Liver (tissue), 3 donors: ENCODE data around the gene ALDH8A1.

ENCODE experiments used
- EGR1 ChIP-seq, 2 donors: IDR thresholded peaks; 2 replicates each; pipeline ENCODE4 v1.6.1; 2016 to 2018; ENCODE audit warnings: antibody characterized with exemption in 2 of 2, low read depth in 2 of 2
- FOXA1 ChIP-seq: IDR thresholded peaks from 2 replicates; pipeline ENCODE4 v1.6.1; 2016; ENCODE audit warnings: antibody characterized with exemption
- GABPA ChIP-seq, 2 donors: IDR thresholded peaks in 1 of 2; conservative IDR thresholded peaks in 1 of 2; 2 replicates each; pipeline ENCODE4 v1.6.1; 2016; ENCODE audit warnings: antibody characterized with exemption in 2 of 2, mild to moderate bottlenecking in 1 of 2, moderate library complexity in 1 of 2
- HNF4A ChIP-seq, 2 donors: conservative IDR thresholded peaks; 2 replicates each; pipeline ENCODE4 v1.6.1; 2016; ENCODE audit warnings: antibody characterized with exemption in 2 of 2, mild to moderate bottlenecking in 2 of 2
- JUND ChIP-seq, 2 donors: IDR thresholded peaks; 2 replicates each; pipeline ENCODE4 v1.6.1; 2016; ENCODE audit warnings: antibody characterized with exemption in 2 of 2
- RAD21 ChIP-seq, 2 donors: IDR thresholded peaks; 2 replicates each; pipeline ENCODE4 v1.6.1; 2016; ENCODE audit warnings: antibody characterized with exemption in 2 of 2, mild to moderate bottlenecking in 2 of 2
- SP1 ChIP-seq: IDR thresholded peaks from 2 replicates; pipeline ENCODE4 v1.6.1; 2018; ENCODE audit warnings: antibody characterized with exemption, mild to moderate bottlenecking
- TAF1 ChIP-seq: conservative IDR thresholded peaks from 2 replicates; pipeline ENCODE4 v1.6.1; 2016; ENCODE audit warnings: antibody characterized with exemption, mild to moderate bottlenecking
- YY1 ChIP-seq: IDR thresholded peaks from 2 replicates; pipeline ENCODE4 v1.6.1; 2016; ENCODE audit warnings: antibody characterized with exemption, mild to moderate bottlenecking
- TF ChIP-seq, protein P1 (sequence below): IDR thresholded peaks from 2 replicates; pipeline ENCODE4 v1.6.1; 2016; ENCODE audit warnings: antibody characterized with exemption
- TF ChIP-seq, protein P2 (sequence below): IDR thresholded peaks from 2 replicates; pipeline ENCODE4 v1.6.1; 2016; ENCODE audit warnings: antibody characterized with exemption, mild to moderate bottlenecking
- TF ChIP-seq, protein P3 (sequence below): fragments of 150-350 bp; IDR thresholded peaks from 2 replicates; pipeline ENCODE4 v1.5.1; 2017; ENCODE audit warnings: improper control_type of control experiment, low read depth, low read length; ENCODE audit not compliant: missing input control
- TF ChIP-seq, protein P4 (sequence below): IDR thresholded peaks from 2 replicates; pipeline ENCODE4 v1.6.1; 2016; ENCODE audit warnings: antibody characterized with exemption
- TF ChIP-seq, protein P5 (sequence below): IDR thresholded peaks from 2 replicates; pipeline ENCODE4 v1.6.1; 2016; ENCODE audit warnings: antibody characterized with exemption
- donor health status: healthy.
- donor health status: healthy.

DNA sequence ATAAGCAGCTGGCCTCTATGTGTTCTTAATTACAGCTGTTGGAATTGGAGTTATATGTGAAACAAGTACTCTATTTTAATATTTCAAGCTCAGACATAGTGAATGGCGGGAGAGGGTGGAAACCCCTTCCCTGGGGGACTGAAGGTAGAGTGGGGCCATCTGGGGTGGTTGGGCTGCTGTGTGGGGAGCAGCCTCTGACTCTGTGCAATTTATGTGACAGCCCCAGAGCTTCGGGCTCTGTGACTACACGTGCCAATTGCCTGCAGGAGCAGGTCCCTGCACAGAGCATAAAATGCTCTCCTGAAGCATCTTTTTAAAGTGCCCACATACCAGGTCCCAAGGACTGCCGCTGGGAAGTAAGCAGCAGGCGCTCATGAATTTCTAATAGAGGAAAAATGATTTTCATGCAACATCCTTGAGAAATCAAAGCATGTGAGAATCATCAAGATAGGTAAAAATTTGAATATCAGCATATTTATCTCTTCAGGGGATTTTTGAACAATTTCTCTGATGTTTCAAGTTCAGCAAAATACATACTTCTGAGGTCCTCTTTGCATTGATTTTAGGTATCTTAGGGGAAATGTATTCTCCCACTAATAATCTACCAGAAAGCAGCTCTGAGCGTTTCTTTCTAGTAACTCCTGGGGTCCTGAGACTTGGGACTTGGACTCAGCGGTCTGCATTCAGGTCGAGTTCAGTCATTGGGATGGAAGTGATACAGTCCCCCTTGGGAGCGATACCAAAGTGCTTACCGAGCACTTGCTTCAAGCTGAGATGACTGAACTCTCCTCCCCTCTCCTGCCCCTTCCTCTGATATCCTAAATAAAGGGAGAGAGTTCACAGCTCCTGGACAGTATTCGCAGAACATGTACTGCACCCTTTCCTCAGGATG, 40.0 kb downstream of the ALDH8A1 start:
- no peak for TF ChIP-seq TAF1
- no peak for TF ChIP-seq EGR1 (IDR thresholded peaks at IDR 0.05; ENCODE audit: low read depth in 2 of 2)
- no peak for TF ChIP-seq GABPA (IDR thresholded peaks at IDR 0.05 in 1 of 2, conservative IDR thresholded peaks at IDR 0.05 in 1 of 2)
- TF ChIP-seq, protein P1, sequence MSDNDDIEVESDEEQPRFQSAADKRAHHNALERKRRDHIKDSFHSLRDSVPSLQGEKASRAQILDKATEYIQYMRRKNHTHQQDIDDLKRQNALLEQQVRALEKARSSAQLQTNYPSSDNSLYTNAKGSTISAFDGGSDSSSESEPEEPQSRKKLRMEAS = no peak
- TF ChIP-seq, protein P2, sequence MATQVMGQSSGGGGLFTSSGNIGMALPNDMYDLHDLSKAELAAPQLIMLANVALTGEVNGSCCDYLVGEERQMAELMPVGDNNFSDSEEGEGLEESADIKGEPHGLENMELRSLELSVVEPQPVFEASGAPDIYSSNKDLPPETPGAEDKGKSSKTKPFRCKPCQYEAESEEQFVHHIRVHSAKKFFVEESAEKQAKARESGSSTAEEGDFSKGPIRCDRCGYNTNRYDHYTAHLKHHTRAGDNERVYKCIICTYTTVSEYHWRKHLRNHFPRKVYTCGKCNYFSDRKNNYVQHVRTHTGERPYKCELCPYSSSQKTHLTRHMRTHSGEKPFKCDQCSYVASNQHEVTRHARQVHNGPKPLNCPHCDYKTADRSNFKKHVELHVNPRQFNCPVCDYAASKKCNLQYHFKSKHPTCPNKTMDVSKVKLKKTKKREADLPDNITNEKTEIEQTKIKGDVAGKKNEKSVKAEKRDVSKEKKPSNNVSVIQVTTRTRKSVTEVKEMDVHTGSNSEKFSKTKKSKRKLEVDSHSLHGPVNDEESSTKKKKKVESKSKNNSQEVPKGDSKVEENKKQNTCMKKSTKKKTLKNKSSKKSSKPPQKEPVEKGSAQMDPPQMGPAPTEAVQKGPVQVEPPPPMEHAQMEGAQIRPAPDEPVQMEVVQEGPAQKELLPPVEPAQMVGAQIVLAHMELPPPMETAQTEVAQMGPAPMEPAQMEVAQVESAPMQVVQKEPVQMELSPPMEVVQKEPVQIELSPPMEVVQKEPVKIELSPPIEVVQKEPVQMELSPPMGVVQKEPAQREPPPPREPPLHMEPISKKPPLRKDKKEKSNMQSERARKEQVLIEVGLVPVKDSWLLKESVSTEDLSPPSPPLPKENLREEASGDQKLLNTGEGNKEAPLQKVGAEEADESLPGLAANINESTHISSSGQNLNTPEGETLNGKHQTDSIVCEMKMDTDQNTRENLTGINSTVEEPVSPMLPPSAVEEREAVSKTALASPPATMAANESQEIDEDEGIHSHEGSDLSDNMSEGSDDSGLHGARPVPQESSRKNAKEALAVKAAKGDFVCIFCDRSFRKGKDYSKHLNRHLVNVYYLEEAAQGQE = no peak
- TF ChIP-seq, protein P3, sequence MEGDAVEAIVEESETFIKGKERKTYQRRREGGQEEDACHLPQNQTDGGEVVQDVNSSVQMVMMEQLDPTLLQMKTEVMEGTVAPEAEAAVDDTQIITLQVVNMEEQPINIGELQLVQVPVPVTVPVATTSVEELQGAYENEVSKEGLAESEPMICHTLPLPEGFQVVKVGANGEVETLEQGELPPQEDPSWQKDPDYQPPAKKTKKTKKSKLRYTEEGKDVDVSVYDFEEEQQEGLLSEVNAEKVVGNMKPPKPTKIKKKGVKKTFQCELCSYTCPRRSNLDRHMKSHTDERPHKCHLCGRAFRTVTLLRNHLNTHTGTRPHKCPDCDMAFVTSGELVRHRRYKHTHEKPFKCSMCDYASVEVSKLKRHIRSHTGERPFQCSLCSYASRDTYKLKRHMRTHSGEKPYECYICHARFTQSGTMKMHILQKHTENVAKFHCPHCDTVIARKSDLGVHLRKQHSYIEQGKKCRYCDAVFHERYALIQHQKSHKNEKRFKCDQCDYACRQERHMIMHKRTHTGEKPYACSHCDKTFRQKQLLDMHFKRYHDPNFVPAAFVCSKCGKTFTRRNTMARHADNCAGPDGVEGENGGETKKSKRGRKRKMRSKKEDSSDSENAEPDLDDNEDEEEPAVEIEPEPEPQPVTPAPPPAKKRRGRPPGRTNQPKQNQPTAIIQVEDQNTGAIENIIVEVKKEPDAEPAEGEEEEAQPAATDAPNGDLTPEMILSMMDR = no peak
- TF ChIP-seq HNF4A (conservative IDR thresholded peaks at IDR 0.05) = no peak
- no peak for TF ChIP-seq RAD21 (IDR thresholded peaks at IDR 0.05)
- peak; percentile 34 for TF ChIP-seq SP1
- TF ChIP-seq, protein P4, sequence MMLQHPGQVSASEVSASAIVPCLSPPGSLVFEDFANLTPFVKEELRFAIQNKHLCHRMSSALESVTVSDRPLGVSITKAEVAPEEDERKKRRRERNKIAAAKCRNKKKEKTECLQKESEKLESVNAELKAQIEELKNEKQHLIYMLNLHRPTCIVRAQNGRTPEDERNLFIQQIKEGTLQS = no peak
- no peak for TF ChIP-seq JUND (IDR thresholded peaks at IDR 0.05)
- TF ChIP-seq FOXA1 = no peak
- TF ChIP-seq, protein P5, sequence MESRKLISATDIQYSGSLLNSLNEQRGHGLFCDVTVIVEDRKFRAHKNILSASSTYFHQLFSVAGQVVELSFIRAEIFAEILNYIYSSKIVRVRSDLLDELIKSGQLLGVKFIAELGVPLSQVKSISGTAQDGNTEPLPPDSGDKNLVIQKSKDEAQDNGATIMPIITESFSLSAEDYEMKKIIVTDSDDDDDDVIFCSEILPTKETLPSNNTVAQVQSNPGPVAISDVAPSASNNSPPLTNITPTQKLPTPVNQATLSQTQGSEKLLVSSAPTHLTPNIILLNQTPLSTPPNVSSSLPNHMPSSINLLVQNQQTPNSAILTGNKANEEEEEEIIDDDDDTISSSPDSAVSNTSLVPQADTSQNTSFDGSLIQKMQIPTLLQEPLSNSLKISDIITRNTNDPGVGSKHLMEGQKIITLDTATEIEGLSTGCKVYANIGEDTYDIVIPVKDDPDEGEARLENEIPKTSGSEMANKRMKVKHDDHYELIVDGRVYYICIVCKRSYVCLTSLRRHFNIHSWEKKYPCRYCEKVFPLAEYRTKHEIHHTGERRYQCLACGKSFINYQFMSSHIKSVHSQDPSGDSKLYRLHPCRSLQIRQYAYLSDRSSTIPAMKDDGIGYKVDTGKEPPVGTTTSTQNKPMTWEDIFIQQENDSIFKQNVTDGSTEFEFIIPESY = no peak
- no peak for TF ChIP-seq YY1
